Activated CD8-positive, alpha-beta memory T cell treated with anti-CD3 and anti-CD28 coated beads for 4 hours (primary cell): ENCODE data around the gene ROBO2.

Source experiments
- DNase-seq, 2 donors: peaks; one replicate each; pipeline ENCODE4 v3.0.0-alpha.2; 2020; ENCODE audit warnings: low read depth in 2 of 2

Gene ROBO2

DNA sequence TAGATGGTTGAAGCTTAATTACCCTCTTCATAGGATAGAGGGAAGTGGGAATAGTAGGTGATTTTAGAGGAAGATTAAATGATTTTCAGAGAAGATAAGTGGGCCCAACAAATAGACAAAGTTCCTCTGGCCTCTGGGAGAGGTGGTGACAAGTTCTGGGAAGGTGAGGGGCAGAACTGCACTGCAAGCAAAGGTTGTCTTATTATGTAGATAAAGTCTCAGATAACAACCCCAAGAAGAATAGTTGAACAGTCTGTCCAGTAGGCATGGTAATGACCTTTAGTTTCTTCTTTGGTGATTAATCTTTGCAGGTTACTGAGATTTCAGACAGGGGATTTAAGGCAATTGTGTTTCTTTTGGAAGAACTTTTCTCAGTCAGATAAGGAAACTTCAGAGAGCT is 439.1 kb downstream of the ROBO2 start:
- no peak for DNase-seq

DNA sequence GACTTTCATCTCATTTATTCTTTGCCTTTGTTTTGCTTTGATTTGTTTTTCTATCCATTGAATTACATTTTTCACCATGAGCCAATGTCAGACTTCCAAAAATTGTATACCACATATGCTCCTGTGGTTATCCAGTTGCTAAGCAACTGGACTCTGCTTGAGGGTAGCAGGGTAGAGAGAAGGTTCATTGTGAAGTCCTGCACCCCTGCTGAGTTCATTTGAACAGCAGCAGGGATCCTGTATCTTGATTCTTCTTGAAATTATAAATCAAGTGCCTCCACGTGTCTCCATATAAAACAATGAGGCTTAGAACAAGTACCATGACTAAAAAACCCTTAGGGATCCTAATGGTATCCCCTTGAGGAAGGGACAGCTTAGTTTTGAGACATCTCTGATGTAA is 449.3 kb downstream of the ROBO2 start:
- DNase-seq = no peak

DNA sequence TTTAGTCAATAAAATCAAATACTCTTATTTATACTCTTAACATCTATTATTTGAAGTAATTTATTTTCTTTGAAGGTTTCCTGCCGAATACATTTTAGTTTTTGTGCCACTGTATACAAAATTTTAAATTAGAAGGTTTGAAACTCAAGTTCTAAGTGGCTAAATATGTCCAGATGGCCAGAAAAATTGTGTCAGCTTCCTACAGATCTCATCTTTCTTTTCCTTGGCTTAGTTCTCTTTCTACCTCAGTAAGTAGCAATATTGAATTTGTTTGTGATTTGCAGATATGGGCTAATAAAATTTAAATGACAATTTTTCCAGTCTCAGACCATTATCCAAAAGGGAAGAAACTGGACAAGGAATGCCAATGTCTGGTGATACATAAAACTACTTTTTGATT is 452.1 kb downstream of the ROBO2 start:
- DNase-seq = no peak

DNA sequence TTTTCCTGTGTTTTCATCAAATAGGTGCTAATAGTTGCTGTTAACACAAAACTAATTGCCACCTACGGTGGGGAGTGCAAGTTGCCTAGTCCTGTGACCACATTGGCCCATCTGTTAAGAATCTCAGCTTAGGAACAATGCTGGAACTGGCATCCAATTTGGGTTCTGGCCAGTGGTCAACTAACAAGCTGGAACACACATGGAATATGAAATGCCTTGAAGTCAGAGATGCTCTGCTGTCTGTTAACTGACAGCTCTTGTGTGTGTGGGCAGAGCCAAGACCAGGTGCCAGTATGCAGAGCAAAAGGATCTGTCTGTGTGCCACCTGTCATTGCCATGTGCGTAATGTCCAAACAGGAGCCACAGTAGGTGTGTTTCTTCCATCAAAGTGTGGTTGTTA is 460.8 kb downstream of the ROBO2 start:
- DNase-seq = no peak

DNA sequence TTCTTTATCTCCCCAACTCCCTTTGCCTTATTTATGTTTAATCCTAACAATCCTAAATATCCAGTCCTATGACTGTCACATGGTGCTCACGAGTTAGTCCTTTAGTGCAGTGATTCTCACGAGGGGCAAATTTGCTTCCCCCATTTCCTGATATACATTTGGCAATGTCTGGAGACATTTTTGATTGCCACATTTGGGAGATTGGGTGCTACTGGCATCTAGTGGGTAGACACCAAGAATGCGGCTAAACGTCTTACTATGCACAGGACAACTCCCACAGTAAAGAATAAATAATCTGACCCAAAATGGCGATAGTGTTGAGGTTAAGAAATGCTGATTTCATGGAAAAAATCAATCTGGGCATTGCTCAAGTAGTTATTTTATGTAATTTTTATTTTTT is 466.5 kb downstream of the ROBO2 start:
- DNase-seq = no peak

DNA sequence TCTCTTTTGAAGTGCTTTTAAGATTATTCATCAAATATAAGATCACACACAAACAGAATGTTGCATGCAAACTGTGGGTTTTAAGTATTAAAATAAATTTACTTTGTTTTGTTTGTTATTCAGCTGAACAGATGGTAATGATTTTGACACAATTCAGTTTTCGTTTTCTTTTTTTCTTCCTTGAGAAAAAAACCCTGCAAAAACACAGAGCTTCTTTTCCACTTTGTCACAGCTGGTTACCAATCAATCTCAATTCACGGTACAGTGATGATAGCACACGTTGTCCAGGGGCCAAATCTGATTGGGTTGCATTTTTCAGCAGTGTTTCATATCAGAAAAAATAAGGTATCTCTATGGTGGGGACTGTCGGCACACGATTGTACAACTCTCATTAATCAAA is 473.6 kb downstream of the ROBO2 start:
- no peak for DNase-seq

DNA sequence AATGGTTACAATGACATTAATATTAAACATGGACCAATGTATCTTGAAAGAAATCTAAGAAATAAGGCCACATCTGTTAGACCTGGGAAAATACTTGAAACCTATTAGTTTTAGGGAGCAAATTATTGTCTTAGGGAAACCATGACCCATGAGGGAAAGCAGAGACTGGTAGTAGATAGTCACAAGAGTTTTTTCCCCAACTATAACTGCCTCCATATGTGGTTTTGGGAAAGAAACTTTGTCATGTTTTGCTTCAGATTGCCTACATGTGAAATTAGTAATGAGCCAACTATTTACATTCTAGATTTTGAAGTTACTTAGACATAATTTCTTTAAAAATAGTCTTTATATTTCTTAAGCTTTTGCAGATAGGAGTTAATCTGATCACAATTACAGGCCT is 474.9 kb downstream of the ROBO2 start:
- no peak for DNase-seq

DNA sequence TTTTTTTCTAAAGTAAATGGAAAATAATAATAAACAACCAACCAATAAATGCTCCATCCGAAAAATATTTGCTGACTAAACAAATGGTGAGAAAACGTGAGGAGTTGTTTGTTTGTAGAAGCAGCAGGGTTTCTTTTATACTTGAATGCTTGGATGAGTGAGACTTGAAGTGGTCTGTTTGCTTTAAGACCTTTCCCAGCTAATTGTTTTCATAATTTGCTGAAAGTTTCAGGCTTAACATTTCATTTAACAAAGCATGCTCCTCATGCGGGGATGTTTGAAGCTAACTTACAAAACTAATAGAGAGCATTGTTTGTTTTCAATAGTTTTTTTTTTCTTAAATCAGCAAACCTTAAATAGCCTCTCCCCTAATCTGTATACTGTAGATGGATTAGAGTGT is 484.6 kb downstream of the ROBO2 start:
- no peak for DNase-seq

DNA sequence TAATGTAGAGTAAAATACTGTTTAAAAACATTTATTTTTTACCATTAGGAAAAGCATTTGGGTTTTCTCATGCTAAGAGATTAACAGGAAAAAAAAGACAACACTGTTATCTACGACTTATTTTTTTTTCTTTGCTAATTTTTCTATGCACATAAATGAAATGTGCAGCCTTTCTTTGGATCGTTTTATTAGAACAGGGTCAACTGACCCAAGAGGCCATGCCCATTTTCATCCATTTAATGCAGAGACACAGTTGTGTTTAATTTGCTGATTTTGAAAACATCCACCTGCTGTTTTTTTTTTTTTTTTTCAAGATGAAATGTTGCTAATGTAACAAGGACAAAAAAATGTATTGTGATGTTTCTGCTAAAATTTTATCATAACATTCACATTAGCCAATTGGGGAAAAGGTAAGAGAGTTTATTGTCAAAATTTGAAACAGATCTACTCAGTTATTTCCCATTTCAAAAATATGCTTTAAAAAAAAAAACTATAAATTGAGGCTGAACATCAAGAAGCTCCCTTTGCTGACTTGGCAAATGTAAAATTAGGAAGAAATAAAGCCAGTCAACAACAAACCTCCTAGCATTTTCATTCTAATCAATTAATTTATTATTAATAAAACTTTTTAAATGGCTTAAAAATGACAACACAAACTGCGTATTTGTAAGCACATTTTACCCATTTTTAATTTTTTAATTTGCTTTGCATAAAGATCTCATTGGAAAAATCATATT is 485.2 kb downstream of the ROBO2 start:
- no peak for DNase-seq

DNA sequence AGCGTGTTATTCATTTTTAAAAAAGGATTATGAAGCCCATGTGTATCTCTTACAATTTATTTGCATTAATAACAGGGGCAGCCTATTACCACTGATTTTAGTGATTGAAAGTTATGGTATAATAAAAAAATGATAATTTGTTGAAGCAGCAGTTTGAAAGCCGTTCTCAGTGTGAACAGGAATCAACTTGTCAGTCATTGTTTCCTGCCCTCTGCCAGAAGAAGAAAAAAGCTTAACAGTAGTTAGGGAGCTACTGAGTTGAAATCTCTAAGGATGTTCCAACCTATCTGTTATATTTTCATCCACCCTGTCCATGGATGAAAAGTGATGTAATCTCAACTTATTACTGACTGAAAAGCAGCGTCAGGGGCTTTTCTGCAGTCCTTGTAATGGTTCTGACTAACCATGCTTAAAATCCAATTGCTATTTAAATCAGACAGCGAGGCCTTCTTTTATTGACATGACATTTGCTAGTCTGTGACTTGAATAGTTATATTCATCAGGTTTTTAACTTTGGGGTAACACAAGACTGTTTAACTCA is 486.7 kb downstream of the ROBO2 start:
- no peak for DNase-seq

DNA sequence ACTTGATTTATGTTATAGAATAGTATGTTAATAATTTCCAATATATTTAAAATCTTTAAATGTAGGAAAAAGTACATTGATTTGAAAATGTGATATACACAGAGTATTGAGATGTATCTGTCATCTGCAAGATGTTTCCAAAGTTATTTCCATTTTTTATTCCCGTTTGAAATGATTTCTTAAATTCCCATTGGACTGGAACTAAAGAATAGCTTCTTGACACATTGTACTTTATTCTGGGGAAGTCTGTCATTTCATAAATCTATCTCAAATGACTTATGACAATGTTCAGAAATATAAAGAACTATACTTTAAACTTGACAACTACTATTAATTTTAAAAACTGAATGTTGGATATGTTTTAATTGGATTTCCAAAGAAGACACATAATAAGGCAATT is 489.6 kb downstream of the ROBO2 start:
- no peak for DNase-seq

DNA sequence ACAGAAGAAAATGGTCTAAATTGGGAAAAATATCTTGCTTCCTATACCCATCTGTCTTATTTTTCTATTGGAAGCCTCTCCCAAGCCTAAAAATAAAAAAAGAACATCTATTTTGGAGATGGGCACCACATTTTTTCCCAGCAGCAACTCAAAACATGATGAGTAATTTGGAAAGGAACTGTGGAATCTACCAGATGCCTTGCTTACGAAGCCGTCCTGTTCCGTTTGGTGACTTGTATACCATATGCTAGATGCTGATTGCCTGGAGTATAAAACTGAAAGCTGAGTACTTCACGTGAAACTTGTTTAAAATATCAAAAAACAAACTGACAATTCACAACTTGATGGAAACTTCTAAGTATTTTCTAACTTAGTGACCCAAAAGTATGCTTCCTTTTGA is 491.0 kb downstream of the ROBO2 start:
- DNase-seq = no peak

DNA sequence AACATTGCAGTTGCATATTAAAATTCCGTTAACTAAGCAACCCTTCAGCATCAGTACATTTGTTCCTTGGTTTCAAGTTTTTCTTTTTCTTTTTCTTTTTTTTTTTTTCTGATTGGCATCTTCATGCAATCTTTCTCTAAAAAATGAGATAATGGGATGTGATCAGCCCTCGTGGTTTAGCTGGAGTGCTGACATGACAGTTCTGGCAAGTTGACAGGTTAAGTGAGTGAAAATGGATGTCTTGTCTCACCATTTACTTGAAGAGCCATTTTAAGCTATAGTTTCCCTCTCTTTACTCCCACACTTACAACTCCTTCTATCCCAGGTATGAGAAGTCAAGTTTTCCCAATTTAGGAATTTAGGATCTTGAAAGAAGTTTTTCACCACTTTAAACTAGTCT is 495.2 kb downstream of the ROBO2 start:
- DNase-seq = no peak

DNA sequence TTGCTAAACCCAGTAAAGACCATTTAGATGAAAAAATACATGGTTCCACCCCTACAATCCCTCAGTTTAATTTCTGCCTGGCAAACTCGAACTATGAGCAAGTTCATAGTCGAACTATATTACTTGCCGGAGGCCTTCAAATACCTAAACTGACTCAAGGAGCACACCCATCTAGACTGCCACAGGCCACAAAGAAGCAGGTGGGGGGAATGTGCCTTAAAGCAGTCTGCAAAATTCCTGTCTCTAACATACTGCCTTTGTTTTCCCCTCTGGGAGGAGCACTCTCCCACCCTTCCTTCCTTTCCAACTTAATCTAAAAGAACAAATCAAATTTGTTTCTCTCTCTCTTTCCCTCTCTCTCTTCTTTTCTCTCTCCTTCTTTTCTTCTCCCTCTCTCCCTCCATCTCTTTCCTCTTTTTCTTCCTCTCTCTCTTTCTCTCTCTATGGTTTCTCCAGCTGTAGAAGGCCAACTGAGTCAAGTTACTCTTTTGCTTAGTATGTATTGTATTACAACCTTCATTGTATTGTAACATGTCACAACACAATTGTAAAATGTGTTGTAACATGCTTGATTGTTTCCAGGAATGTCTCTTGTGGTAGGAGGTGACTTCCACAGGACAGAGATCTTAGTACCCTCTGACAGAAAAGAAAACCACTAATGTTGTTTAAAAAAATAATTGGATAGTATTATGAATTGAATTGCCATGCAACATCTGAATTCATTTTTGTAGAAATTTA is 496.3 kb downstream of the ROBO2 start:
- no peak for DNase-seq

DNA sequence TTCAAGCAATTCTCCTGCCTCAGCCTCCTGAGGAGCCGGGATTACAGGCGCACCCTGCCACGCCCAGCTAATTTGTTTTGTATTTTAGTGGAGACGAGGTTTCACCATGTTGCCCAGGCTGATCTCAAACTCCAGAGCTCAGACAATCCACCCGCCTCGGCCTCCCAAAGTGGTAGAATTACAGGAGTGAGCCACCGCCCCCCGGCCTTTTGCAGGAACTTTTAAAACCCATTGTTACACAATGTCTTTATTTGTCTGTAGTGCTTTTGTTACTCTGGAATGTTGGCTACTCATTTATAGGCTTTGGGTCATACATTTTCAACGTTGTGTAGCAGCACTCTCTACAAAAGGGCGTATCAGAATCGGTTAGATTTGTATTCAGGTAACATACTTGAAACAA is 499.1 kb downstream of the ROBO2 start:
- DNase-seq = no peak

DNA sequence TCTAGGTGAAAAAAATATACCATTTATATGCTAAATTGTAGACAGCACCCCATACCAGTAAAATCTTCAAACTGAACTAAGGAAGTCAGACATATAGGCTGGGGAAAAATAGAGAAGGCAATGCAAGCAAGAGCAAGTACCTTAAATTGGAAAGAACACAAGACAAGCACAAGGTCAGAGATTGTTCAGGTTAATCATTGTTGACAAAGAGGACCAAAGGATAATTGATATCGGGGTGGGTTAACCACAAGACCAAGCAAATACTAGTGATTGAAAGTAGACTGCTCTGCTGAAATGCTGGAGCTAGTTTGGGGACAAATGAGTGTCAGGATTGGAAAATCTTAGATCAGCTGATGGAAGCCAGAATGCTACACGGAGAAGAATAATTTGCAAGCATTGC is 499.8 kb downstream of the ROBO2 start:
- DNase-seq = no peak

DNA sequence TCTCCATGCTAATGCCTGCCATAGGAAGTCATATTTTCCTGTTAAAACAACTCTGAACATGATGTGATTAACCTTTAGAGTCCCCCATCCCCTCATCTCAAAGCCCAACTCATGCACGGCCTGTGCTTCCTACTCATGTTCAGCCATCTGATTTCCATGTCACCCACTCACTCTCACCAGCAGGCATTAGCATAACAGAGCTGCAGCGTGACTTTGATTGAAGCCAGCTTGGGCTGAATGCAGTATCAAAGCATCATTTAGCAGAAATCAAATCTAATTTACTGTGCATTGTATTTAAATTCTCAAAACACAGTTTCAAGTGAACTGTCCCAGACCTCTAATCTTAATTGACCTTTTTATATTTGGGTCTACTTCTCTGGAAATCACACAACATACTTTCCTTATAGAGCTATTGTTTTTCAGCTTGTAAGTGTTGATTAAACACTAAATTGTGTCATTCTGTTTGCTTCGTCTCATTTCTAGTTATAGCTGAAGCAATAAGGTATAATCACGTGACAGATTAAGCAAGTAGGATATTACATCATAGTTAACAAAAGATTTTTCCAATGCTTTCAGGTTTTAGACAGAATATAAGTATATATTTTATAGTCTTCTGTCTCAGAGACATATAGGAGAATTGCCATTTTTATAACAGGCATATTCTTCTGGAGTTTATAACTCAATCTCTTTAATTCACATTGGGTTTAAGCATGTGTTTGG is 501.5 kb downstream of the ROBO2 start:
- DNase-seq = no peak

DNA sequence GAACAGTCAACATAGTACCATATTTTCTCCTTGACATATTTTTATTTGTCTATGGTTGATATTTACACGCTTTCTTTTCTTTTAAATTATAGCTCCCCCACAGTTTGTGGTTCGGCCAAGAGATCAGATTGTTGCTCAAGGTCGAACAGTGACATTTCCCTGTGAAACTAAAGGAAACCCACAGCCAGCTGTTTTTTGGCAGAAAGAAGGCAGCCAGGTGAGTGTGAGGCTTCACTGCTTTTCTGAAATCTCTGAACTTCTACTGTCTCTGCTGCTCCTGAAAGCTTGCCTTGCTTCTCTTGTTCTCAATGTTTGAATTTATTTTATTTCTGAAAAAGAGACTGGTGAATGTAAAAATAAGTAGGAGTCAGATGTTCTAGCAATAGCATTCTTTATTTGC is 506.3 kb downstream of the ROBO2 start:
- no peak for DNase-seq

DNA sequence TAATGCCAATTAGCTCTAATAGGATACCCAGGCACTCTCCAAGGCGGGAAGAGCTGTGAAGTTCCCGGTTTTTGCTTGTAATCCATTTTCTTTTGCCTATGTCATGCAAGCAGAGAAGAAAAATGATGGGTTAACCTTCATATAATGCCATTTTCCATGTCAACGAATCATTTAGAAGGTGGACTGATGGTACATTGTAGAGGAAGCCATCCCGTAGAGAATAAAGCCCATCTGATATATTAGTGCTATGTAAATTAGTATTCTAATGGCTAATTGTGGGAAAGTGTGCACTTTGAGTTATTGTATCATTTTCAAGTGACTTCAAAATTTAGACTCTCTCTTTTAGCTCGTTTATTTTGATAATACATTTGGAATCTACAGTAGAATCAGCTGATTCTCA is 509.1 kb downstream of the ROBO2 start:
- DNase-seq = no peak

DNA sequence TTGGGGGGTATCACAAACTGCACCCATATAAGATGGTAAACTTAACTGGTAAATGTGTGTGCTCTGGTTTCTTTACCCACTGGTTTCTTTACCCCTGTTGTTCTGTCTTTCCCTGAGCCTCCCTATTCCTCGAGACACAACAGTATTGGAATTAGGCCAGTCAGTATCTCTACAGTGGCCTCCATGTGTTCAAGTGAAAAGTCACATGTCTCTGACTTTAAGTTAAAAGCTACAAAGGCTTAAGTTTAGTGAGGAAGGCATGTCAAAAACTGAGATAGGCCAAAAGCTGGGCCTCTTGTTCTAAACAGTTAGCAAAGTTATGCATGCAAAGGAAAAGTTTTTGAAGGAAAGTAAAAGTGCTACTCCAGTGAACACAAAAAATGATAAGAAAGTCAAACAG is 513.3 kb downstream of the ROBO2 start:
- DNase-seq = no peak

DNA sequence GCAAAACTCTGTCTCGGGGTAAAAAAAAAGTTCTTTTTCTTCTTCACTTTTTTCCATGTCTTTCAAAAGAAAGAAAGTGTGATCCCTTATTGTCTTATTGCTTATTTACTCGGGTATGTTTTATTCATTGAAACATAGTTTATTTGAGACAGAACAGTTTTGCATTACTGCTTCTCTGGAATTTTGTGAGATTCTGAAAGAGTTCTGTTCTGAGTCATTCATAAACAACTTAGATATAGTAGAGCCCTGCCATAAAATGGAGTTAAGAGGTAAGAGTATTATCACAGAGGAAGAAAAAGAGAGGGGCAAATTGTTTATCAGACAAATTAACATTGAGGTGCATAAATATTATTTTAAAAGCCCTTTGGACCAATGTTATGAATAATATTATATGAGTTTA is 522.2 kb downstream of the ROBO2 start:
- no peak for DNase-seq

DNA sequence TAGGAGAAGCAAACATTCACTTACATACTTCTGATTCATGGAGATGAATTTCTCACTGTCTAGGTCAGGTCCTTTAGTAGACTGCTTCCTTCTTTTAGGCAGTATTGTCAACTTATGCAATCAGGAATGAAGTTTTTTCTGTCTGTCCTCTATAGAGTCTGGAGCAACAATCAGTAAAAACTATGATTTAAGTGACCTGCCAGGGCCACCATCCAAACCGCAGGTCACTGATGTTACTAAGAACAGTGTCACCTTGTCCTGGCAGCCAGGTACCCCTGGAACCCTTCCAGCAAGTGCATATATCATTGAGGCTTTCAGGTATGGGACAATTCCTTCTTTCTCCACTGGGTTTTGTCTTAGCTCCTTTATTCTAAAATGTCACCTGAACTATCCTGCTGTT is 523.1 kb downstream of the ROBO2 start:
- no peak for DNase-seq

DNA sequence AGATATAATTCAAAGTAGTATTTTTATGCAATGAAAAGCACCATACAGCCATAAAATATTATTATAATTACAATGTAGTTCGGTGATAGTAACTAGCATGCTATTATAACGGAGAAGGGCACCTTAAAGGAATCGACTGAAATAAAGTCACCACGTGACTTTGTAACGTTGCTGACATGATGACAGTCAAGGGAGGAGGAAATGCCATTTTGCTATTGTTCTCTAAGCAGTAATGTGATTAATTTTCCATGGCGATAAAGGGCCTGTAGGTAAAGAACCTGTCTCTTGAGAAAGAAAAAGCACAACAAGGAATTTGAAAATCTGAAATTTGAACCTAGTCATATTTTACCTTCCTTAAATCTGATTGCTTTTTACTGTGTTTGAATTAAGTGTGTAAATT is 526.2 kb downstream of the ROBO2 start:
- no peak for DNase-seq
